H9 (cell line): ENCODE results near the gene MYLK3. TPM values are rescaled to one million over a fixed set of nuclear protein-coding genes. Genes with fewer than 3 reads are reported as not detected.

Experiments
- DNase-seq: peaks from one replicate; pipeline ENCODE4 v3.0.0-alpha.2; 2017
- H2AFZ ChIP-seq: one replicate; pipeline ENCODE4 v1.6.1; 2013; ENCODE audit warnings: mild to moderate bottlenecking, low read length, control low read depth, moderate library complexity
- H2AK5ac ChIP-seq: 2 replicates; pipeline ENCODE4 v1.6.1; 2013; ENCODE audit warnings: low read length, control low read depth, mixed read lengths; ENCODE audit not compliant: insufficient read length
- H2BK120ac ChIP-seq: one replicate; pipeline ENCODE4 v1.6.1; 2013; ENCODE audit warnings: low read depth, mild to moderate bottlenecking, low read length, control low read depth, inconsistent platforms; ENCODE audit not compliant: poor library complexity, severe bottlenecking
- H2BK12ac ChIP-seq: 2 replicates; pipeline ENCODE4 v1.6.1; 2013; ENCODE audit warnings: low read length, control low read depth, mixed read lengths, low read depth; ENCODE audit not compliant: insufficient read length
- H2BK15ac ChIP-seq: 2 replicates; pipeline ENCODE4 v1.6.1; 2013; ENCODE audit warnings: low read depth, low read length, control low read depth
- H2BK20ac ChIP-seq: one replicate; pipeline ENCODE4 v1.6.1; 2013; ENCODE audit warnings: low read depth, mild to moderate bottlenecking, low read length, control low read depth, inconsistent platforms; ENCODE audit not compliant: poor library complexity, severe bottlenecking
- H2BK5ac ChIP-seq: 2 replicates; pipeline ENCODE4 v1.6.1; 2013; ENCODE audit warnings: low read length, control low read depth, mixed read lengths; ENCODE audit not compliant: insufficient read length
- H3K14ac ChIP-seq: 2 replicates; pipeline ENCODE4 v1.6.1; 2013; ENCODE audit warnings: low read length, control low read depth; ENCODE audit not compliant: insufficient read depth
- H3K18ac ChIP-seq: 2 replicates; pipeline ENCODE4 v1.6.1; 2013; ENCODE audit warnings: low read depth, mild to moderate bottlenecking, mixed read lengths, low read length, control low read depth; ENCODE audit not compliant: insufficient read length
- H3K23ac ChIP-seq: 2 replicates; pipeline ENCODE4 v1.6.1; 2013; ENCODE audit warnings: low read length, control low read depth, mixed read lengths, low read depth; ENCODE audit not compliant: insufficient read length
- H3K23me2 ChIP-seq: 2 replicates; pipeline ENCODE4 v1.6.1; 2013; ENCODE audit warnings: low read depth, mild to moderate bottlenecking, mixed read lengths, low read length, control low read depth; ENCODE audit not compliant: insufficient read length, poor library complexity, severe bottlenecking
- H3K27ac ChIP-seq: 2 replicates; pipeline ENCODE4 v1.5.1; 2013; ENCODE audit warnings: low read length, control low read depth, mixed read lengths, low read depth; ENCODE audit not compliant: insufficient read length
- H3K27me3 ChIP-seq: 2 replicates; pipeline ENCODE4 v1.6.1; 2013; ENCODE audit warnings: low read length, control low read depth, inconsistent platforms; ENCODE audit not compliant: insufficient read depth
- H3K4ac ChIP-seq: 2 replicates; pipeline ENCODE4 v1.6.1; 2013; ENCODE audit warnings: low read depth, mild to moderate bottlenecking, control low read depth, inconsistent platforms, low read length, moderate library complexity
- H3K4me1 ChIP-seq: 2 replicates; pipeline ENCODE4 v1.6.1; 2013; ENCODE audit warnings: low read length, control low read depth, inconsistent platforms; ENCODE audit not compliant: insufficient read depth
- H3K4me2 ChIP-seq: 2 replicates; pipeline ENCODE4 v1.6.1; 2013; ENCODE audit warnings: low read length, control low read depth, mixed read lengths; ENCODE audit not compliant: insufficient read length, insufficient read depth
- H3K56ac ChIP-seq: 2 replicates; pipeline ENCODE4 v1.6.1; 2013; ENCODE audit warnings: low read depth, mild to moderate bottlenecking, mixed read lengths, low read length, control low read depth; ENCODE audit not compliant: insufficient read length
- H3K79me1 ChIP-seq: 2 replicates; pipeline ENCODE4 v1.6.1; 2013; ENCODE audit warnings: low read depth, mild to moderate bottlenecking, moderate library complexity, low read length, control low read depth, inconsistent platforms; ENCODE audit not compliant: insufficient read depth, poor library complexity, severe bottlenecking
- H3K79me2 ChIP-seq: 2 replicates; pipeline ENCODE4 v1.6.1; 2013; ENCODE audit warnings: low read length, control low read depth, inconsistent platforms; ENCODE audit not compliant: insufficient read depth
- H3K9ac ChIP-seq: 2 replicates; pipeline ENCODE4 v1.6.1; 2013; ENCODE audit warnings: low read length, control low read depth, mixed read lengths; ENCODE audit not compliant: insufficient read length; ENCODE audit errors: extremely low read depth
- H3K9me3 ChIP-seq: one replicate; pipeline ENCODE4 v1.6.1; 2013; ENCODE audit warnings: low read depth, low read length, inconsistent platforms; ENCODE audit not compliant: control insufficient read depth
- H3T11ph ChIP-seq: one replicate; pipeline ENCODE4 v1.6.1; 2013; ENCODE audit warnings: mild to moderate bottlenecking, low read length, control low read depth, inconsistent platforms
- H4K20me1 ChIP-seq: one replicate; pipeline ENCODE4 v1.6.1; 2013; ENCODE audit not compliant: control insufficient read depth, insufficient read length, insufficient read depth
- H4K5ac ChIP-seq: 2 replicates; pipeline ENCODE4 v1.6.1; 2013; ENCODE audit warnings: low read depth, mild to moderate bottlenecking, mixed read lengths, low read length, control low read depth; ENCODE audit not compliant: insufficient read length
- H4K8ac ChIP-seq: replicated peaks from 2 replicates; pipeline ENCODE4 v1.6.1; 2013; ENCODE audit warnings: low read length, control low read depth, mixed read lengths, low read depth; ENCODE audit not compliant: insufficient read length
- H4K91ac ChIP-seq: 2 replicates; pipeline ENCODE4 v1.6.1; 2013; ENCODE audit warnings: low read depth, mild to moderate bottlenecking, moderate library complexity, mixed read lengths, low read length, control low read depth; ENCODE audit not compliant: insufficient read length
- H3K27ac Mint-ChIP-seq, 3 experiments: 2 replicates in 2 of 3; 3 replicates in 1 of 3; pipeline ENCODE4 v1.8.0; 2020 to 2021; ENCODE audit warnings: mixed read lengths in 3 of 3, mild to moderate bottlenecking in 1 of 3, moderate library complexity in 1 of 3
- H3K27me3 Mint-ChIP-seq: 2 replicates; pipeline ENCODE4 v1.8.0; 2021; ENCODE audit warnings: low read depth, mild to moderate bottlenecking, moderate library complexity, mixed read lengths
- H3K36me3 Mint-ChIP-seq, 3 experiments: 2 replicates in 2 of 3; 3 replicates in 1 of 3; pipeline ENCODE4 v1.8.0; 2020 to 2021; ENCODE audit warnings: low read depth in 3 of 3, mixed read lengths in 3 of 3; ENCODE audit not compliant: insufficient read depth in 1 of 3
- H3K4me1 Mint-ChIP-seq, 2 experiments: 2 replicates each; pipeline ENCODE4 v1.8.0; 2020; ENCODE audit warnings: mixed read lengths in 2 of 2
- H3K4me3 Mint-ChIP-seq, 2 experiments: 2 replicates in 1 of 2; 3 replicates in 1 of 2; pipeline ENCODE4 v1.8.0; 2020 to 2021; ENCODE audit warnings: mild to moderate bottlenecking in 2 of 2, mixed read lengths in 2 of 2, moderate library complexity in 1 of 2
- H3K9me3 Mint-ChIP-seq, 2 experiments: 2 replicates in 1 of 2; 3 replicates in 1 of 2; pipeline ENCODE4 v1.8.0; 2020; ENCODE audit warnings: mild to moderate bottlenecking in 2 of 2, mixed read lengths in 2 of 2, moderate library complexity in 1 of 2
- CTCF ChIP-seq: fragments of 200-600 bp; sonication (generic); conservative IDR thresholded peaks from 3 replicates; pipeline ENCODE4 v1.8.0; 2021; ENCODE audit warnings: antibody characterized with exemption, mild to moderate bottlenecking
- WGBS: extraction: QIAGEN DNeasy Blood & Tissue Kit; methylation state at CpG from one replicate; pipeline ENCODE4 v1.1.7; 2013; ENCODE audit warnings: missing lambda C conversion rate, low lambda C conversion rate, mixed read lengths; ENCODE audit not compliant: insufficient read length; ENCODE audit errors: extremely low coverage; 5-methylcytosine and 5-hydroxymethylcytosine counted together
- total RNA-seq: library from RNA; stranded (reverse); gene quantifications from 2 replicates; pipeline ENCODE4 v1.2.1, GENCODE V29; 2021

Gene MYLK3
- total RNA-seq, 1 experiment from 2014 or later: 0.90 TPM

- Histone ChIP-seq H4K20me1 (no peaks in the 10 kb centered on the region), H3K9ac (no peak overlapping the region), H3K23ac (no peak overlapping the region), H4K91ac (no peak overlapping the region), H3K56ac (no peak overlapping the region), H2BK15ac (no peak overlapping the region), H3K4ac (no peak overlapping the region), H2BK20ac (no peak overlapping the region), H3K9me3 (no peaks in the 10 kb centered on the region), H3K27me3 (no peaks in the 10 kb centered on the region), H2BK5ac (no peak overlapping the region), H2BK12ac (no peak overlapping the region), H3T11ph (no peak overlapping the region), H3K18ac (no peak overlapping the region), H3K4me1 (no peaks in the 10 kb centered on the region; the same call in 1 of the 2 replicates), H3K23me2 (no peaks in the 10 kb centered on the region), H2AK5ac (no peak overlapping the region), H3K27ac (no peak overlapping the region), H2BK120ac (no peak overlapping the region), H3K79me2 (no peaks in the 10 kb centered on the region), H4K5ac (no peak overlapping the region), H3K79me1 (no peaks in the 10 kb centered on the region), H4K8ac (no peak overlapping the region), H2AFZ (no peak overlapping the region), H3K14ac (no peak overlapping the region), H3K4me2 (no peak overlapping the region)
- DNase-seq: no peak
- Mint-ChIP-seq H3K27ac (no peak overlapping the region; a peak in 1 of 7 replicates), H3K4me1 (peaks cover 24 to 34% of the 10 kb centered on the region in 2 experiments), H3K4me3 (no peak overlapping the region), H3K36me3 (no peaks in the 10 kb centered on the region), H3K27me3 (no peaks in the 10 kb centered on the region; the same call in 1 of the 2 replicates), H3K9me3 (no peaks in the 10 kb centered on the region)
- TF ChIP-seq CTCF: no peak
- WGBS: no CpG with 5 or more reads among the region's 5 CpGs
Observed at GRCh38 chr16:46759309-46759708, 11.2 kb upstream of the MYLK3 start.
